Tibial artery (tissue), 4 donors: ENCODE data around the gene PLSCR3.

Source experiments
- DNase-seq, 2 donors: peaks; one replicate each; pipeline ENCODE4 v3.0.0-alpha.2; 2019
- H3K27ac ChIP-seq, 2 donors: fragments of 200-600 bp; sonication (generic) in 1 of 2; 1 replicate in 1 of 2; 2 replicates in 1 of 2; pipeline ENCODE4 v1.5.1; 2018 to 2019; ENCODE audit warnings: mild to moderate bottlenecking in 1 of 2
- H3K27me3 ChIP-seq, 2 donors: fragments of 200-600 bp; sonication (generic) in 1 of 2; one replicate each; pipeline versions ENCODE4 v1.5.1 to v1.6.0; 2016 to 2019
- H3K36me3 ChIP-seq, 3 donors: fragments of 200-600 bp; sonication (generic) in 2 of 3; one replicate each; pipeline ENCODE4 v1.5.1; 2016 to 2019; ENCODE audit warnings: mild to moderate bottlenecking in 2 of 3
- H3K4me1 ChIP-seq, 4 donors: fragments of 200-600 bp; sonication (generic) in 2 of 4; 1 replicate in 3 of 4; 2 replicates in 1 of 4; pipeline ENCODE4 v1.5.1; 2016 to 2019
- H3K4me3 ChIP-seq, 2 donors: fragments of 200-600 bp; sonication (generic) in 1 of 2; 1 replicate in 1 of 2; 2 replicates in 1 of 2; pipeline ENCODE4 v1.5.1; 2018 to 2019; ENCODE audit warnings: mild to moderate bottlenecking in 2 of 2
- H3K9me3 ChIP-seq, 3 donors: fragments of 200-600 bp; sonication (generic) in 1 of 3; one replicate each; pipeline ENCODE4 v1.5.1; 2016 to 2019
- CTCF ChIP-seq, 2 experiments: fragments of 200-600 bp in 1 of 2; fragments of 450-650 bp in 1 of 2; IDR thresholded peaks; one replicate each; pipeline ENCODE4 v1.5.1; 2017 to 2019; ENCODE audit warnings: antibody characterized with exemption in 2 of 2, mild to moderate bottlenecking in 1 of 2, moderate library complexity in 1 of 2
- intact Hi-C: fragments of 100-400 bp; cut with DNase I; formaldehyde crosslinking; loops from one replicate; pipeline ENCODE4 v1.15.0; 2023; ENCODE audit warnings: low total_unique reads

Gene PLSCR3

DNA sequence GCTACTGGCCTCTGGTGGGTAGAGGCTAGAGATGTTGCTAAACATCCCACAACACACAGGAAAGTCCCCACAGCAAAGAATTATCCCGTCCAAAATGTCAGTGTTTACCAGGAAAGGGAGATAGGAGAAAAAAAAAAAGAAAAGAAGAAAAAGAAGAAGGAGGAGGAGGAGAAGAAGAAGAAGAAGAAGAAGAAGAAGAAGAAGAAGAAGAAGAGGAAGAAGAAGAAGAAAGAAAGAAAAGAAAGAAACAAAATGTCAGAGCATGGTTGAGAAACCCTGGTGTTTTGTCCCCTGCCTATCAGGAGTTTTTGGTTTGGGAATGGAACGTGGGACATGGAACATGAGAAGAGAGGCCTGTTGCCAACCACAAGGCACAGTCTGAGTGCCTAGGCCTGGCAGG, 36.9 kb downstream of the PLSCR3 start:
- no peak overlapping the region for H3K4me3 ChIP-seq
- H3K27me3 ChIP-seq, result peaks cover 0 to 3% of the 10 kb centered on the region in 2 donors
- H3K9me3 ChIP-seq, result no peaks in the 10 kb centered on the region
- H3K4me1 ChIP-seq, result peaks cover 0 to 42% (median 30%) of the 10 kb centered on the region in 4 donors
- DNase-seq, result no peak
- TF ChIP-seq CTCF (IDR thresholded peaks at IDR 0.05), result no peak
- H3K36me3 ChIP-seq, result no peaks in the 10 kb centered on the region
- H3K27ac ChIP-seq, result no peak overlapping the region
- intact Hi-C loops, result no loop called here

GRCh38 chr17:7356756-7357155, 37.6 kb downstream of the PLSCR3 start:
- TF ChIP-seq CTCF (IDR thresholded peaks at IDR 0.05), result no peak
- intact Hi-C loops, result no loop called here

GRCh38 chr17:7356072-7356549, 38.2 kb downstream of the PLSCR3 start:
- Histone ChIP-seq H3K9me3 (no peaks in the 10 kb centered on the region), H3K36me3 (no peaks in the 10 kb centered on the region), H3K4me3 (no peak overlapping the region), H3K27ac (no peak overlapping the region), H3K27me3 (no peaks in the 10 kb centered on the region), H3K4me1 (peaks cover 0 to 43% (median 31%) of the 10 kb centered on the region in 4 donors)
- intact Hi-C loops, result no loop called here
- TF ChIP-seq CTCF (IDR thresholded peaks at IDR 0.05), result peak; percentile 72 to 86
- DNase-seq, result peak; percentile 75 to 87

More at GRCh38 chr17:7356756-7357155, 37.6 kb downstream of the PLSCR3 start:
- Histone ChIP-seq H3K9me3 (no peaks in the 10 kb centered on the region), H3K4me1 (peaks cover 0 to 43% (median 31%) of the 10 kb centered on the region in 4 donors), H3K4me3 (no peak overlapping the region), H3K36me3 (no peaks in the 10 kb centered on the region), H3K27ac (peak overlapping the region in 1 of 2 donors; percentile 29), H3K27me3 (no peaks in the 10 kb centered on the region)
- no peak for DNase-seq

GRCh38 chr17:7355573-7355972, 38.8 kb downstream of the PLSCR3 start:
- no peak for DNase-seq
- no peaks in the 10 kb centered on the region for H3K27me3 ChIP-seq
- H3K4me1 ChIP-seq, result peaks cover 0 to 44% (median 31%) of the 10 kb centered on the region in 4 donors
- intact Hi-C loops, result no loop called here
- TF ChIP-seq CTCF (IDR thresholded peaks at IDR 0.05), result no peak
- no peak overlapping the region for H3K27ac ChIP-seq
- H3K9me3 ChIP-seq, result no peaks in the 10 kb centered on the region
- no peak overlapping the region for H3K4me3 ChIP-seq
- no peaks in the 10 kb centered on the region for H3K36me3 ChIP-seq

DNA sequence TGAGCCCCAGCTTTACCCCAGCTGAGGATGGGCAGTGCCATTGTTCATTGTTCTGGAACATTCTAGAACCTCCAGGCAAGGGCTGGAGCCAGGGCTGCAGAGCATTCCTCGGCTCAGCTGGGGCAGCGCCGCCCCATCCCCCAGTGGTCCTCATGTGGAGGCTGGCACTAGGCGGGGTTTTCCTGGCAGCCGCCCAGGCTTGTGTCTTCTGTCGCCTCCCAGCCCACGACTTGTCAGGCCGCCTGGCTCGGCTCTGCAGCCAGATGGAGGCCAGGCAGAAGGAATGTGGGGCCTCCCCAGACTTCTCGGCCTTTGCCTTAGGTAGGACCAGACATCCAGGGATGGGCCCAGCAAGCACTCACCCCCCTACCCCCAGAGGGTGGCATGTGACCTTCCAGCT, 39.3 kb downstream of the PLSCR3 start, which contains the start of gene TMEM95:
Gene TMEM95 (plus strand): TSS at position 104 of the 400 bp plus-strand sequence. CDS start 49 bp downstream, at position 153.
- Histone ChIP-seq H3K27ac (peak within 1 kb of the TSS in 1 of 2 donors; percentile 99), H3K9me3 (no peaks in the 10 kb centered on the region), H3K4me3 (no peak within 1 kb of the TSS), H3K4me1 (peaks cover 0 to 50% (median 31%) of the 10 kb centered on the region in 4 donors), H3K27me3 (no peaks in the 10 kb centered on the region), H3K36me3 (no peaks in the 10 kb centered on the region)
- DNase-seq, result no peak
- TF ChIP-seq CTCF (IDR thresholded peaks at IDR 0.05), result no peak
- intact Hi-C loops, result no loop called here
